CD4-positive, CD25-positive, alpha-beta regulatory T cell (primary cell): ENCODE data around the gene SEZ6L. TPM values are rescaled to one million over a fixed set of nuclear protein-coding genes. Genes with fewer than 3 reads are reported as not detected.

Experiments
- ATAC-seq, 2 donors: fragments of 150-1000 bp; cut with Tn5 transposase; one replicate each; pipeline ENCODE4 v1.10.0; 2021; ENCODE audit warnings: low read depth in 2 of 2, moderate number of reproducible peaks in 2 of 2, moderate library complexity in 1 of 2
- DNase-seq, 3 donors: peaks; one replicate each; pipeline versions ENCODE4 v3.0.0 to v3.0.0-alpha.2; 2012 to 2022; ENCODE audit warnings: mixed read lengths in 1 of 3
- H3K27ac ChIP-seq: one replicate; pipeline ENCODE4 v1.7.0; 2013; ENCODE audit warnings: mild to moderate bottlenecking, low read length; ENCODE audit not compliant: insufficient read depth, poor library complexity, severe bottlenecking
- H3K27me3 ChIP-seq: one replicate; pipeline ENCODE4 v1.7.0; 2013; ENCODE audit warnings: low read length; ENCODE audit not compliant: control insufficient read depth, insufficient read depth
- H3K36me3 ChIP-seq: one replicate; pipeline ENCODE4 v1.7.0; 2013; ENCODE audit warnings: mild to moderate bottlenecking, low read length, moderate library complexity; ENCODE audit not compliant: control insufficient read depth, insufficient read depth
- H3K4me1 ChIP-seq: 2 replicates; pipeline ENCODE4 v1.7.0; 2013; ENCODE audit warnings: mild to moderate bottlenecking, low read length; ENCODE audit not compliant: insufficient read depth, control insufficient read depth, poor library complexity, severe bottlenecking
- H3K4me3 ChIP-seq: one replicate; pipeline ENCODE4 v1.7.0; 2013; ENCODE audit warnings: low read depth, mild to moderate bottlenecking, low read length, moderate library complexity
- H3K9me3 ChIP-seq, 2 experiments: 1 replicate in 1 of 2; 2 replicates in 1 of 2; pipeline ENCODE4 v1.7.0; 2013; ENCODE audit warnings: low read length in 2 of 2, mild to moderate bottlenecking in 1 of 2, moderate library complexity in 1 of 2; ENCODE audit not compliant: control insufficient read depth in 2 of 2
- H3K27ac Mint-ChIP-seq, 3 donors: one replicate each; pipeline ENCODE4 v1.8.0; 2020 to 2022; ENCODE audit warnings: mild to moderate bottlenecking in 3 of 3, mixed read lengths in 3 of 3, moderate library complexity in 2 of 3
- H3K27me3 Mint-ChIP-seq: one replicate; pipeline ENCODE4 v1.8.0; 2022; ENCODE audit warnings: mild to moderate bottlenecking, mixed read lengths
- H3K36me3 Mint-ChIP-seq: one replicate; pipeline ENCODE4 v1.8.0; 2020; ENCODE audit warnings: mixed read lengths
- H3K4me1 Mint-ChIP-seq, 4 donors: one replicate each; pipeline ENCODE4 v1.8.0; 2020 to 2022; ENCODE audit warnings: mixed read lengths in 4 of 4, mild to moderate bottlenecking in 1 of 4
- H3K4me3 Mint-ChIP-seq, 4 donors: one replicate each; pipeline ENCODE4 v1.8.0; 2020 to 2022; ENCODE audit warnings: mild to moderate bottlenecking in 4 of 4, mixed read lengths in 4 of 4, moderate library complexity in 3 of 4
- H3K9me3 Mint-ChIP-seq, 7 donors: one replicate each; pipeline ENCODE4 v1.8.0; 2020 to 2022; ENCODE audit warnings: mixed read lengths in 7 of 7, mild to moderate bottlenecking in 3 of 7, moderate library complexity in 2 of 7
- polyA plus RNA-seq, 4 donors: library from polyadenylated mRNA; unstranded; fragments of 300-500 nt; fragmentation: Illumina TruSeq; gene quantifications; one replicate each; pipeline ENCODE4 v1.2.3, GENCODE V29; 2021
- total RNA-seq: library from RNA; stranded (reverse); gene quantifications from one replicate; pipeline ENCODE4 v1.2.3, GENCODE V29; 2022

Gene SEZ6L
- total and polyA plus RNA-seq, 5 donors from 2014 or later: not detected

GRCh38 chr22:26234296-26234695, 65.0 kb downstream of the SEZ6L start:
- no peaks in the 10 kb centered on the region for H3K9me3 ChIP-seq
- Mint-ChIP-seq H3K9me3 (peaks cover 0 to 4% (median 0%) of the 10 kb centered on the region in 7 donors), H3K4me1 (no peaks in the 10 kb centered on the region), H3K4me3 (no peak overlapping the region), H3K27ac (no peak overlapping the region), H3K27me3 (peaks cover 17% of the 10 kb centered on the region), H3K36me3 (no peaks in the 10 kb centered on the region)
- H3K36me3 ChIP-seq: no peaks in the 10 kb centered on the region
- ATAC-seq (no peak), DNase-seq (no peak)
- no peak overlapping the region for H3K27ac ChIP-seq
- no peaks in the 10 kb centered on the region for H3K4me1 ChIP-seq
- no peaks in the 10 kb centered on the region for H3K27me3 ChIP-seq
- H3K4me3 ChIP-seq: no peak overlapping the region

DNA sequence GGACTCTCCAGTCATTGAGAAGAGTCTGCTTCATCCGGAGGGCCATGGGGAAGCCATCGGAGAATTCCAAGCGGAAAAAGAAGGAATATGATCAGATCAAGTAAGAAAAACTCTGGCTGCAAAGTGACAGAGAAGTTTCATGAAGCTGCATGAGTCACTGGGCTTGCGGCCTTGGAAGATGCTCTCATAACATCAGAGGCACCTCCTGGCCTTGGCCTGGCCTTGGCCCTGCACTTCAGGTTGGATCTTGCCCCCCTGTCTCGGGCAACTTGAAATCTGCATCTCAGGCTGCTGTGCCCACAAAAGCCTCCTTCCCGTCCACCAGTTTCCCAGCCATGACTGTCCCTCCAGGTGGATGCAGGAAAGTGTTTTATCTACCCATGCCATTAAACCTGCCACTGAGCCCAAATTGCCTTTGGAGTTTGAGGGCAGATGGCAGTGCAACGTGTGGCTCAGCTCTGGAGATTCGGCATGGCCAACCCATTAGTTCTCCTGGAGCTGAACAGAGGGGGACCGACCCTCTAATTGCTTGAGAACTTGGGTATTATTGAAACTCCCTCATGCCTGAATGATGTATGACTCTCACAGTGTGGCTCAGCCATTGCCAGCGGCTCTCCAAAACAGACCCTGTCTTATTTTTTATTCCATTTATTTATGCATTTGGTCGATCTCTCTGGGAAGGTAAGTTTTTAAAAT, 66.7 kb downstream of the SEZ6L start:
- H3K4me1 Mint-ChIP-seq: no peaks in the 10 kb centered on the region
- no peak overlapping the region for H3K4me3 ChIP-seq

DNA sequence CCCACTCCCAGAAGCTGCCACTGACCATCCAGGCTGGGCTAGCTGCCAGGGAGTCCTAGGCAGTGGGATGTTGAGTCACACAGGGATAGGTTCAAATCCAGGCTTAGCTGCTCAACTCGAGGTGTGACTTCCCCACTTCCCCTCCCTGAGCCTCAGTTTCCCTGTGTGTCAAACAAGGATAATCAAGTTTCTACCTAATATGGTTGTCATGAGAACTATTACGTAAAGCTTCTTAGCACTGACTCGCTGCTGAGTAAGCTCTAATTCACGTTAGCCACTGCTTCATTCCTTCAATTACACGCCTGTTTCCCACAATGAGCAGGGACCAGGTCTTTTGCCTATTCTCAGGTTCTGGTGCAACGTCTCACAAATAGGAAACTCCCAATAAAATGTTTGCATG, 67.7 kb downstream of the SEZ6L start:
- Histone ChIP-seq H3K9me3 (no peaks in the 10 kb centered on the region), H3K27me3 (no peaks in the 10 kb centered on the region), H3K4me3 (no peak overlapping the region), H3K36me3 (no peaks in the 10 kb centered on the region), H3K27ac (no peak overlapping the region), H3K4me1 (no peaks in the 10 kb centered on the region)
- Mint-ChIP-seq H3K4me1 (no peaks in the 10 kb centered on the region), H3K27ac (no peak overlapping the region), H3K9me3 (peaks cover 0 to 4% (median 0%) of the 10 kb centered on the region in 7 donors), H3K36me3 (no peaks in the 10 kb centered on the region), H3K27me3 (peaks cover 17% of the 10 kb centered on the region), H3K4me3 (no peak overlapping the region)
- no peak for ATAC-seq
- DNase-seq: no peak

More for the DNA sequence above, 66.7 kb downstream of the SEZ6L start:
- peaks cover 17% of the 10 kb centered on the region for H3K27me3 Mint-ChIP-seq
- Histone ChIP-seq H3K9me3 (no peaks in the 10 kb centered on the region), H3K36me3 (no peaks in the 10 kb centered on the region), H3K27ac (no peak overlapping the region), H3K27me3 (no peaks in the 10 kb centered on the region), H3K4me1 (no peaks in the 10 kb centered on the region)
- no peak overlapping the region for H3K4me3 Mint-ChIP-seq
- H3K27ac Mint-ChIP-seq: no peak overlapping the region
- DNase-seq (no peak), ATAC-seq (no peak)
- H3K9me3 Mint-ChIP-seq: peaks cover 0 to 4% (median 0%) of the 10 kb centered on the region in 7 donors
- no peaks in the 10 kb centered on the region for H3K36me3 Mint-ChIP-seq

DNA sequence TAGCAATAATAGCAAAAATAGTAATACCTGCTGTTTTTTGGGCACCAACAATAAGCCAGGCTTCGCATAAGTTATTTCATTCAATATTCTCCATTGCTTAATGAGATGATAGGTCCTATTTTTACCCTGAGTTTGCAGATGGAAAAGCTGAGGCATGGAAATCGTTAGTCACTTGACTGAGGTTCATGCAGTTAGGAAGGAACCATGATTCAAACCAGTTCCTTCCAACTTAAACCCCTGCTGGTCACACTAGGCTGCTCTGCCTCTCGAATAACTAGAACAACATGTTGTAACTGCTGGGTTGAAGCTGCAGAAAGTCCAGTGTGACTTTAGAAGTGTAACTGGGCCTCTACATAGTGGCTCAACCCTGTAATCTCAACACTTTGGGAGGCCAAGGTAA, 69.3 kb downstream of the SEZ6L start:
- no peaks in the 10 kb centered on the region for H3K9me3 ChIP-seq
- peaks cover 0 to 3% (median 0%) of the 10 kb centered on the region in 7 donors for H3K9me3 Mint-ChIP-seq
- H3K36me3 Mint-ChIP-seq: no peaks in the 10 kb centered on the region
- H3K4me3 Mint-ChIP-seq: no peak overlapping the region
- DNase-seq (no peak), ATAC-seq (no peak)
- H3K4me3 ChIP-seq: no peak overlapping the region
- H3K27me3 Mint-ChIP-seq: peaks cover 14% of the 10 kb centered on the region
- H3K27me3 ChIP-seq: no peaks in the 10 kb centered on the region
- H3K36me3 ChIP-seq: no peaks in the 10 kb centered on the region
- H3K27ac ChIP-seq: no peak overlapping the region
- no peaks in the 10 kb centered on the region for H3K4me1 ChIP-seq
- no peak overlapping the region for H3K27ac Mint-ChIP-seq
- H3K4me1 Mint-ChIP-seq: no peaks in the 10 kb centered on the region

- H3K36me3 ChIP-seq: no peaks in the 10 kb centered on the region
- Mint-ChIP-seq H3K36me3 (no peaks in the 10 kb centered on the region), H3K9me3 (peaks cover 0 to 4% (median 0%) of the 10 kb centered on the region in 7 donors), H3K27me3 (peaks cover 11% of the 10 kb centered on the region), H3K4me3 (no peak overlapping the region), H3K27ac (no peak overlapping the region), H3K4me1 (no peaks in the 10 kb centered on the region)
- no peaks in the 10 kb centered on the region for H3K9me3 ChIP-seq
- peaks cover 4% of the 10 kb centered on the region for H3K27me3 ChIP-seq
- H3K4me3 ChIP-seq: no peak overlapping the region
- H3K27ac ChIP-seq: no peak overlapping the region
- H3K4me1 ChIP-seq: no peaks in the 10 kb centered on the region
- ATAC-seq (no peak), DNase-seq (no peak)
Measured at GRCh38 chr22:26239581-26239980, 70.3 kb downstream of the SEZ6L start.

DNA sequence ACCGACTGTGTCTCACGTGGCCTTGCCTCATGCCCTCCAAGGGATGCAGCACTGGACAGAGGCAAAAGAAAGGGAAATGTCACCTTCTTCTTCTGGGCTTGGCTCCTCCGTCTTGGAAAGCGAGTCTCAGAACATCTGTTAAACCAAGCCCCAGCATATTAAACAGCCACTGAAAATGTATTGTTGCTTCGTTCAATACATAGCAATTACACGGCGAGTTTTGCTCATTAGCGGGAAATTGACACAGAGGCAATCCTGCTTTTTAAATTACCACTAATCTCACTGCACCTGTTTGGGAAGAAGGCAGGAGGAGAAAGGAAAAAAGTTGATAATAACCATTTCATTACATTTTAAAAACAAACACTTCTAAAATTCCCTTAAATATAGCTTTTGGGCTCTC, 72.1 kb downstream of the SEZ6L start:
- H3K9me3 ChIP-seq: no peaks in the 10 kb centered on the region
- Mint-ChIP-seq H3K9me3 (peaks cover 0 to 4% (median 0%) of the 10 kb centered on the region in 7 donors), H3K27ac (no peak overlapping the region), H3K4me1 (no peaks in the 10 kb centered on the region), H3K27me3 (peaks cover 14% of the 10 kb centered on the region), H3K4me3 (no peak overlapping the region), H3K36me3 (no peaks in the 10 kb centered on the region)
- DNase-seq: no peak
- no peaks in the 10 kb centered on the region for H3K4me1 ChIP-seq
- no peak for ATAC-seq
- no peak overlapping the region for H3K4me3 ChIP-seq
- H3K36me3 ChIP-seq: no peaks in the 10 kb centered on the region
- no peak overlapping the region for H3K27ac ChIP-seq
- H3K27me3 ChIP-seq: peaks cover 4% of the 10 kb centered on the region

- Mint-ChIP-seq H3K36me3 (no peaks in the 10 kb centered on the region), H3K27ac (no peak overlapping the region), H3K27me3 (peaks cover 16% of the 10 kb centered on the region), H3K4me3 (no peak overlapping the region), H3K4me1 (no peaks in the 10 kb centered on the region), H3K9me3 (peaks cover 0 to 5% (median 0%) of the 10 kb centered on the region in 7 donors)
- no peaks in the 10 kb centered on the region for H3K9me3 ChIP-seq
- no peak overlapping the region for H3K4me3 ChIP-seq
- H3K36me3 ChIP-seq: no peaks in the 10 kb centered on the region
- ATAC-seq (no peak), DNase-seq (no peak)
- H3K27ac ChIP-seq: no peak overlapping the region
- H3K4me1 ChIP-seq: no peaks in the 10 kb centered on the region
- peaks cover 4% of the 10 kb centered on the region for H3K27me3 ChIP-seq
Measured at GRCh38 chr22:26245001-26245400, 75.7 kb downstream of the SEZ6L start.

GRCh38 chr22:26246552-26246951, 77.3 kb downstream of the SEZ6L start:
- no peaks in the 10 kb centered on the region for H3K36me3 ChIP-seq
- H3K4me3 Mint-ChIP-seq: no peak overlapping the region
- no peaks in the 10 kb centered on the region for H3K9me3 ChIP-seq
- peaks cover 0 to 7% (median 3%) of the 10 kb centered on the region in 7 donors for H3K9me3 Mint-ChIP-seq
- no peaks in the 10 kb centered on the region for H3K36me3 Mint-ChIP-seq
- peaks cover 4% of the 10 kb centered on the region for H3K27me3 ChIP-seq
- peaks cover 25% of the 10 kb centered on the region for H3K27me3 Mint-ChIP-seq
- H3K27ac Mint-ChIP-seq: no peak overlapping the region
- ATAC-seq (no peak), DNase-seq (no peak)
- no peak overlapping the region for H3K4me3 ChIP-seq
- H3K27ac ChIP-seq: no peak overlapping the region
- no peaks in the 10 kb centered on the region for H3K4me1 Mint-ChIP-seq
- no peaks in the 10 kb centered on the region for H3K4me1 ChIP-seq
